MM.1S (cell line): ENCODE results near the gene SAFB.

Source experiments
- EZH2 ChIP-seq: fragments of 300-600 bp; sonication (generic); optimal IDR thresholded peaks from 2 replicates; pipeline ENCODE3; 2017; ENCODE audit warnings: low read depth, mild to moderate bottlenecking, antibody characterized with exemption, low read length, mixed read lengths
- TF ChIP-seq, protein P1 (sequence below): fragments of 300-600 bp; sonication (generic); IDR thresholded peaks from 2 replicates; pipeline ENCODE4 v1.5.1; 2016; ENCODE audit warnings: antibody characterized with exemption, low read length, mixed read lengths

DNA sequence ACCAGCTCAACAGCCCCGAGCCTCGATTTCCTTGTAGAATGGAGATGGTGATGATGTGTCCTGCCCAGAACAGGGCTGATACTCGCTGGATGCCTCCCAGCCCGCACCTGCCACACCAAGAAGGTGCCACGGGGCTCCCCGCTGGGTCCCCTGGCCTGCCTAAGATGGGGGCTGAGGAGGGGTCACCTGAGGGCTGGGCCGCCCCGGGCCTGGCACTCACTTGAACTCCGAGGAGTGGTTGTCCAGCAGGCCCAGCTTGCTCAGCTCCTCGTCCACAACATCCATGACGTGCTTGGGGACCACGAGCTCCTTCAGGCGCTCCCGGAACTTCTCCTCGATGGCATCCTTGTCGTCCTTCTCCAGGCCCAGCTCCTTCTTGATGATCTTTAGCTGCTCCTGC lies 82.7 kb downstream of the SAFB start:
- TF ChIP-seq, protein P1, sequence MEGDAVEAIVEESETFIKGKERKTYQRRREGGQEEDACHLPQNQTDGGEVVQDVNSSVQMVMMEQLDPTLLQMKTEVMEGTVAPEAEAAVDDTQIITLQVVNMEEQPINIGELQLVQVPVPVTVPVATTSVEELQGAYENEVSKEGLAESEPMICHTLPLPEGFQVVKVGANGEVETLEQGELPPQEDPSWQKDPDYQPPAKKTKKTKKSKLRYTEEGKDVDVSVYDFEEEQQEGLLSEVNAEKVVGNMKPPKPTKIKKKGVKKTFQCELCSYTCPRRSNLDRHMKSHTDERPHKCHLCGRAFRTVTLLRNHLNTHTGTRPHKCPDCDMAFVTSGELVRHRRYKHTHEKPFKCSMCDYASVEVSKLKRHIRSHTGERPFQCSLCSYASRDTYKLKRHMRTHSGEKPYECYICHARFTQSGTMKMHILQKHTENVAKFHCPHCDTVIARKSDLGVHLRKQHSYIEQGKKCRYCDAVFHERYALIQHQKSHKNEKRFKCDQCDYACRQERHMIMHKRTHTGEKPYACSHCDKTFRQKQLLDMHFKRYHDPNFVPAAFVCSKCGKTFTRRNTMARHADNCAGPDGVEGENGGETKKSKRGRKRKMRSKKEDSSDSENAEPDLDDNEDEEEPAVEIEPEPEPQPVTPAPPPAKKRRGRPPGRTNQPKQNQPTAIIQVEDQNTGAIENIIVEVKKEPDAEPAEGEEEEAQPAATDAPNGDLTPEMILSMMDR, result no peak
- TF ChIP-seq EZH2, result no peak
